Measurements from ENCODE around the gene TMEM178B. TPM values are rescaled to one million over a fixed set of nuclear protein-coding genes. Genes with fewer than 3 reads are reported as not detected.

Gene TMEM178B
- polyA plus RNA-seq, 1 donor from 2014 or later = 40.7 TPM

DNA sequence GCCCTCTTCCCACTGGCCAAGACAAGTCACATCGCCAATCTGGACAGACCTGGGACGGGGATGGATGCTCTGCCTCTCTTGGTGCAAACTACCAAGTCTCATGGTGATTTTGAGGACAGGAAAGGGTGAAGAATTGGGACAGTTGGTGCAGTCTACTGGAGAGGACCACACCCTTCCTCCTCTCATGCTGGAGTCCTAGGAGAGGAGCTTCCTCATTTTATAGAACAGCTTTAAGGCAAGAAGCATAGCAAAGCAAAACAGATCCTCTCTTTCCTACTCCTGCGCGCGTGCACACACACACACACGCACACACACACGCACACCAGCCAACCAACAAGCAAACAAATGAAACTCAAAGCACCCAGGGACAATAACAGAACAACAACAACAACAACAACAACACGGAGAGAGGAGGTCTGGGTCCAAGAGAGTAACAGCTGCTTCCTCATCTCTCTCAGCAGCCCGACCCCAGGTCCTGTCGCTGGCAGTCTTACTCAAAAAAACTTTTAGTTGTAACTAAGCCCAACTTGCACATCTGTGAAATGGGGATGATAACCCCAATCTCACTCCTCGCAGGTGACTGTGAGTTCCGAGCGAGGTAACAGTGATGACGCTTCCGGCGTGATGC is 83.4 kb downstream of the TMEM178B start:
- H3K4me3 ChIP-seq (ENCODE audit: low read length) = peak overlapping the region; percentile 40
- no peak for TF ChIP-seq SMC3 (conservative IDR thresholded peaks at IDR 0.05; ENCODE audit: poor library complexity)
- no peak for TF ChIP-seq MXI1 (conservative IDR thresholded peaks at IDR 0.05; ENCODE audit: poor library complexity, severe bottlenecking)
- TF ChIP-seq, protein P1, sequence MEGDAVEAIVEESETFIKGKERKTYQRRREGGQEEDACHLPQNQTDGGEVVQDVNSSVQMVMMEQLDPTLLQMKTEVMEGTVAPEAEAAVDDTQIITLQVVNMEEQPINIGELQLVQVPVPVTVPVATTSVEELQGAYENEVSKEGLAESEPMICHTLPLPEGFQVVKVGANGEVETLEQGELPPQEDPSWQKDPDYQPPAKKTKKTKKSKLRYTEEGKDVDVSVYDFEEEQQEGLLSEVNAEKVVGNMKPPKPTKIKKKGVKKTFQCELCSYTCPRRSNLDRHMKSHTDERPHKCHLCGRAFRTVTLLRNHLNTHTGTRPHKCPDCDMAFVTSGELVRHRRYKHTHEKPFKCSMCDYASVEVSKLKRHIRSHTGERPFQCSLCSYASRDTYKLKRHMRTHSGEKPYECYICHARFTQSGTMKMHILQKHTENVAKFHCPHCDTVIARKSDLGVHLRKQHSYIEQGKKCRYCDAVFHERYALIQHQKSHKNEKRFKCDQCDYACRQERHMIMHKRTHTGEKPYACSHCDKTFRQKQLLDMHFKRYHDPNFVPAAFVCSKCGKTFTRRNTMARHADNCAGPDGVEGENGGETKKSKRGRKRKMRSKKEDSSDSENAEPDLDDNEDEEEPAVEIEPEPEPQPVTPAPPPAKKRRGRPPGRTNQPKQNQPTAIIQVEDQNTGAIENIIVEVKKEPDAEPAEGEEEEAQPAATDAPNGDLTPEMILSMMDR (IDR thresholded peaks at IDR 0.05; ENCODE audit: poor library complexity, severe bottlenecking) = no peak
- H3K4me2 ChIP-seq (ENCODE audit: low read length) = no peak overlapping the region
- H3K9ac ChIP-seq (ENCODE audit: low read length) = no peak overlapping the region
- no peaks in the 10 kb centered on the region for H3K36me3 ChIP-seq (ENCODE audit: insufficient read depth, low read length)
- no peaks in the 10 kb centered on the region for H3K27me3 ChIP-seq (ENCODE audit: insufficient read depth, low read depth, low read length)
- H4K20me1 ChIP-seq (ENCODE audit: insufficient read depth) = no peaks in the 10 kb centered on the region
- no peaks in the 10 kb centered on the region for H3F3A ChIP-seq (ENCODE audit: insufficient read depth, low read length, poor library complexity, severe bottlenecking)
- no peak overlapping the region for H2AFZ ChIP-seq (ENCODE audit: low read depth, low read length)
- peak overlapping the region; percentile 72 for H3K27ac ChIP-seq (ENCODE audit: low read length)
- no peaks in the 10 kb centered on the region for H3K9me2 ChIP-seq (ENCODE audit: insufficient read depth, low read length)
- H3K79me2 ChIP-seq (replicated peaks; ENCODE audit: insufficient read depth, low read length) = peaks cover 22% of the 10 kb centered on the region
- no peaks in the 10 kb centered on the region for H3K9me3 ChIP-seq (ENCODE audit: low read length)

DNA sequence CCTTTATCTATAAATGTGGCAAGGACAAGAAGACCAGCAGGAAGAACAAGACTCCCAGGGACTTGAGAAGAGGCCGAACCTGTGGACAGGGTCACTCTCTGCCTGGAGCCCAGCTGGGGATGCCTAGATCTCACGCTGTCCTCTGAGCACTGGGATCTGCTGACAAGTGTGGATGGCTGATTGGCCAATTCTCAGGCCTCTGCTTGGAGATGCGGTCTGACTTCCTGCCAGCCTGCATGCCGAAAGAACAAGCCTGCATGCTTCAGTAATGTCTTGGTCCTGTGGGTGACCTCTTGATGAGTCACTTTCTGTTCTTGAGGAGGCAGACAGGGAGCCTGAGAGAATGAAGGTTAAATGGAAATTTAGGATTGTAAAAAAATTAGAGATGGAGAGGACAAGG is 84.7 kb downstream of the TMEM178B start:
- Histone ChIP-seq H3K79me2 (replicated peaks; ENCODE audit: insufficient read depth, low read length) (peaks cover 22% of the 10 kb centered on the region), H4K20me1 (ENCODE audit: insufficient read depth) (no peaks in the 10 kb centered on the region), H3K27ac (ENCODE audit: low read length) (no peak overlapping the region), H3K9me2 (ENCODE audit: insufficient read depth, low read length) (no peaks in the 10 kb centered on the region), H3K4me2 (ENCODE audit: low read length) (no peak overlapping the region), H3K9ac (ENCODE audit: low read length) (no peak overlapping the region), H3K9me3 (ENCODE audit: low read length) (no peaks in the 10 kb centered on the region), H3K36me3 (ENCODE audit: insufficient read depth, low read length) (no peaks in the 10 kb centered on the region), H2AFZ (ENCODE audit: low read depth, low read length) (no peak overlapping the region), H3F3A (ENCODE audit: insufficient read depth, low read length, poor library complexity, severe bottlenecking) (no peaks in the 10 kb centered on the region), H3K4me3 (ENCODE audit: low read length) (no peak overlapping the region), H3K27me3 (ENCODE audit: insufficient read depth, low read depth, low read length) (no peaks in the 10 kb centered on the region)
- TF ChIP-seq EP300 (conservative IDR thresholded peaks at IDR 0.05; ENCODE audit: poor library complexity, severe bottlenecking) (no peak), SMC3 (conservative IDR thresholded peaks at IDR 0.05; ENCODE audit: poor library complexity) (no peak), TAF1 (IDR thresholded peaks at IDR 0.05; ENCODE audit: low read depth) (no peak), EZH2 (IDR thresholded peaks at IDR 0.05; ENCODE audit: borderline replicate concordance, insufficient read depth, low read length, poor library complexity, severe bottlenecking) (no peak), RAD21 (conservative IDR thresholded peaks at IDR 0.05) (no peak), POLR2AphosphoS5 (IDR thresholded peaks at IDR 0.05) (no peak), MXI1 (conservative IDR thresholded peaks at IDR 0.05; ENCODE audit: poor library complexity, severe bottlenecking) (no peak)
- TF ChIP-seq, protein P2, sequence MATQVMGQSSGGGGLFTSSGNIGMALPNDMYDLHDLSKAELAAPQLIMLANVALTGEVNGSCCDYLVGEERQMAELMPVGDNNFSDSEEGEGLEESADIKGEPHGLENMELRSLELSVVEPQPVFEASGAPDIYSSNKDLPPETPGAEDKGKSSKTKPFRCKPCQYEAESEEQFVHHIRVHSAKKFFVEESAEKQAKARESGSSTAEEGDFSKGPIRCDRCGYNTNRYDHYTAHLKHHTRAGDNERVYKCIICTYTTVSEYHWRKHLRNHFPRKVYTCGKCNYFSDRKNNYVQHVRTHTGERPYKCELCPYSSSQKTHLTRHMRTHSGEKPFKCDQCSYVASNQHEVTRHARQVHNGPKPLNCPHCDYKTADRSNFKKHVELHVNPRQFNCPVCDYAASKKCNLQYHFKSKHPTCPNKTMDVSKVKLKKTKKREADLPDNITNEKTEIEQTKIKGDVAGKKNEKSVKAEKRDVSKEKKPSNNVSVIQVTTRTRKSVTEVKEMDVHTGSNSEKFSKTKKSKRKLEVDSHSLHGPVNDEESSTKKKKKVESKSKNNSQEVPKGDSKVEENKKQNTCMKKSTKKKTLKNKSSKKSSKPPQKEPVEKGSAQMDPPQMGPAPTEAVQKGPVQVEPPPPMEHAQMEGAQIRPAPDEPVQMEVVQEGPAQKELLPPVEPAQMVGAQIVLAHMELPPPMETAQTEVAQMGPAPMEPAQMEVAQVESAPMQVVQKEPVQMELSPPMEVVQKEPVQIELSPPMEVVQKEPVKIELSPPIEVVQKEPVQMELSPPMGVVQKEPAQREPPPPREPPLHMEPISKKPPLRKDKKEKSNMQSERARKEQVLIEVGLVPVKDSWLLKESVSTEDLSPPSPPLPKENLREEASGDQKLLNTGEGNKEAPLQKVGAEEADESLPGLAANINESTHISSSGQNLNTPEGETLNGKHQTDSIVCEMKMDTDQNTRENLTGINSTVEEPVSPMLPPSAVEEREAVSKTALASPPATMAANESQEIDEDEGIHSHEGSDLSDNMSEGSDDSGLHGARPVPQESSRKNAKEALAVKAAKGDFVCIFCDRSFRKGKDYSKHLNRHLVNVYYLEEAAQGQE (IDR thresholded peaks at IDR 0.05; ENCODE audit: borderline replicate concordance) = no peak
- TF ChIP-seq, protein P1 (IDR thresholded peaks at IDR 0.05; ENCODE audit: poor library complexity, severe bottlenecking) = no peak

Measured in neural cell (in vitro differentiated cells).